D721Med (cell line): ENCODE results near the gene ANO4.
"Not testable (repeated sequence)": the region's sequence is repeated elsewhere in the genome, so short reads cannot be mapped to it uniquely, and the experiment has no call there.

Experiments
- DNase-seq: peaks from one replicate; pipeline ENCODE4 v3.0.0; 2011; ENCODE audit warnings: low spot score; ENCODE audit not compliant: insufficient read length
- FAIRE-seq: peaks from 2 replicates; lab custom pipeline; 2011; peaks lifted over from hg19 to GRCh38; lab: Jason Lieb, UNC
- CTCF ChIP-seq: IDR thresholded peaks from 2 replicates; pipeline ENCODE4 v1.5.1; 2012; ENCODE audit warnings: mild to moderate bottlenecking, control low read depth; ENCODE audit not compliant: insufficient read depth; ENCODE audit errors: missing control alignments

ANO4 gene

GRCh38 chr12:101055940-101056339 lies 261.4 kb downstream of the ANO4 start:
- DNase-seq (no peak), FAIRE-seq (no peak)
- no peak for TF ChIP-seq CTCF

DNA sequence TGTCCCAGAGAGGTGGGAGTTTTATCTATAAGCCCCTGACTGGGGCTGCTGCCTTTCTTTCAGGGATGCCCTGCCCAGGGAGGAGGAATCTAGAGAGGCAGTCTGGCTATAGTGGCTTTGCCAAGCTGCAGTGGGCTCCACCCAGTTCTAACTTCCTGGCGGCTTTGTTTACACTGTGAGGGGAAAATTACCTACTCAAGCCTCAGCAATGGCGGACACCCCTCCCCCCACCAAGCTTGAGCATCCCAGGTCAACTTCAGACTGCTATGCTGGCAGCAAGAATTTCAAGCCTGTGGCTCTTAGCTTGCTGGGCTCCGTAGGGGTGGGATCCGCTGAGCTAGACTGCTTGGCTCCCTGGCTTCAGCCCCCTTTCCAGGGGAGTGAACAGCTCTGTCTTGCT lies 267.9 kb downstream of the ANO4 start:
- DNase-seq, FAIRE-seq: not testable (repeated sequence)

GRCh38 chr12:101064721-101065120 lies 270.1 kb downstream of the ANO4 start:
- DNase-seq, result no peak
- no peak for FAIRE-seq
- TF ChIP-seq CTCF, result no peak

DNA sequence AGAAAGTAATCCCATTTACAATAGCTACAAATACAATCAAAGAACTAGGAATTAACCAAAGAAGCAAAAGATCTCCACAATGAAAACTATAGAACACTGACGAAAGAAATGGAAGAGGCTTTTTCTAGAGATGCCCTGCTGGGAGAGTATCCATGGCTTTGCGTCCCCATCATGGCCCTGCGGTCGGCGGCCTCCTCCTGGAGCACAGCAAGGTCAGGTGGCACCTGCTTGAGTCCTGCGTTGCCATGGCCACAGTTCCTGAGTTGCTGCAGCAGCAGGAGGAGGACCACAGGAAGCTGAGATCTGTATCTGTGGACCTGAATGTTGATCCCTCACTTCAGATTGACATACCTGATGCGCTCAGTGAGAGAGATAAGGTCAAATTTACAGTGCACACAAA lies 271.9 kb downstream of the ANO4 start:
- FAIRE-seq, result no peak
- DNase-seq, result no peak
- TF ChIP-seq CTCF, result no peak

DNA sequence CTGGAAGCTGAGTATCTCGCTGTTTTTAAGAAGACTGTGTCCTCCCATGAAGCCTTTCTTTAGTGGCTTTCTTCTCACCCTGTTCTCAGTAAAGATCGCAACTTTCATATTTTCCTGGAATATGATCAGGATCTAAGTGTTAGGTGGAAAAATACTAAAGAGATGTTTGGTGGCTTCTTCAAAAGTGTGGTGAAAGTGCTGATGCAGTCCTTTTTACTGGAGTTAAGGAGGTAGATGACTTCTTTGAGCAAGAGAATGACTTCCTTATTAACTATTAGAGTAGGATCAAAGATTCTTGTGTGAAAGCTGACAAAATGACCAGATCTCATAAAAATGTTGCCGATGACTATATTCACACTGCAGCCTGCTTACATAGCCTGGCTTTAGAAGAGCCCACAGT lies 273.8 kb downstream of the ANO4 start:
- no peak for FAIRE-seq
- no peak for TF ChIP-seq CTCF
- no peak for DNase-seq

GRCh38 chr12:101068836-101069235 lies 274.3 kb downstream of the ANO4 start:
- no peak for TF ChIP-seq CTCF
- DNase-seq, result no peak
- FAIRE-seq, result no peak

DNA sequence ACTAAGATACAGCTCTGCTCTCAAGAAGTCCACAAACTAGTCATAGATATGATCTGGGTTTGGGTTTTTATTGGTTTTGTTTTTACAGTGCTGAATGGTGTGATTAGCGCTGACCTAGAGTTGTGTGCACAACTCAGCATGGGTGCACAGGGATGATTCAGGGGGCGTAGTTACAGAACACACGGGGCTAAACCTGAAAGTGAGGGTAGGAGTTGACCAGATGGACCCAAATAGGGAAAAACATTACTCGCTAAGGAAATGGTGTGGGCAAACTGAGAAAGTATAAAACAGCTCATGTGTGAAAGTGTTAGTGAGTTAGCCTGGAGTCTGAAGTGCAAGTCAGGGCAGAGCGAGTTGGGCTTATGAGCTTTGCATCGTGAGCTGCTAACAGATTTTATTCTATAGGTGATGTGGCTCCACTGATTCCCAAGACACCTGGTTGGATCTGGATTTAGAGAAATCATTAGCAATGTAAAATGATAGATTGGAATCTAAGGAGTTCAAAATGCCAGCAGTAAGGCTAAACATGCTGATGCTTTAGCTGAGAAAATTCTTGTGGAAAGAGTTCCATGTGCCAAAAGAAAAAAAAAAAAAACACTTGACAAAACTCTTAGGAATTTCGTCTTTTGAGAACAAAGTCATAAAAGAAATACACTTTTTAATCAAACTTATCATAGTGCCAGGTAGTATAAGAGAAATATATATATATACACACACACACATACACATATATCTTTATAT lies 280.5 kb downstream of the ANO4 start:
- TF ChIP-seq CTCF, result no peak
- FAIRE-seq (no peak), DNase-seq (no peak)
